Smooth muscle cell (in vitro differentiated cells): ENCODE data around the gene ZNF879. TPM values are rescaled to one million over a fixed set of nuclear protein-coding genes. Genes with fewer than 3 reads are reported as not detected.

ENCODE experiments used
- DNase-seq: peaks from one replicate; lab custom pipeline; 2025; ENCODE audit not compliant: unreplicated experiment; lab: John Stamatoyannopoulos, UW
- H2AFZ ChIP-seq: fragments of 200-600 bp; sonication (generic); 2 replicates; pipeline ENCODE4 v1.6.0; 2016; ENCODE audit warnings: antibody characterized with exemption, low read depth, mild to moderate bottlenecking
- H3F3A ChIP-seq: fragments of 200-600 bp; sonication (generic); 2 replicates; pipeline ENCODE4 v1.6.0; 2017; ENCODE audit warnings: antibody characterized with exemption, low read depth
- H3K27ac ChIP-seq: fragments of 200-600 bp; sonication (generic); 2 replicates; pipeline ENCODE4 v1.5.1; 2016; ENCODE audit warnings: low read depth, mild to moderate bottlenecking
- H3K27me3 ChIP-seq: fragments of 200-600 bp; sonication (generic); 2 replicates; pipeline ENCODE4 v1.6.1; 2016; ENCODE audit warnings: low read depth, mild to moderate bottlenecking
- H3K36me3 ChIP-seq: fragments of 200-600 bp; sonication (generic); 2 replicates; pipeline ENCODE4 v1.5.1; 2016; ENCODE audit warnings: low read depth
- H3K4me1 ChIP-seq: fragments of 200-600 bp; sonication (generic); 2 replicates; pipeline ENCODE4 v1.5.1; 2016; ENCODE audit warnings: low read depth
- H3K4me2 ChIP-seq: fragments of 200-600 bp; sonication (generic); 2 replicates; pipeline ENCODE4 v1.6.0; 2016; ENCODE audit warnings: mild to moderate bottlenecking
- H3K4me3 ChIP-seq: fragments of 200-600 bp; sonication (generic); 2 replicates; pipeline ENCODE4 v1.5.1; 2016; ENCODE audit warnings: mild to moderate bottlenecking
- H3K79me2 ChIP-seq: fragments of 200-600 bp; sonication (generic); 2 replicates; pipeline ENCODE4 v1.6.0; 2016; ENCODE audit warnings: low read depth, mild to moderate bottlenecking
- H3K9ac ChIP-seq: fragments of 200-600 bp; sonication (generic); 2 replicates; pipeline ENCODE4 v1.6.0; 2016; ENCODE audit warnings: low read depth
- H3K9me3 ChIP-seq: fragments of 200-600 bp; sonication (generic); replicated peaks from 2 replicates; pipeline ENCODE4 v1.5.1; 2016; ENCODE audit warnings: low read depth
- H4K20me1 ChIP-seq: fragments of 200-600 bp; sonication (generic); 2 replicates; pipeline ENCODE4 v1.6.0; 2016; ENCODE audit warnings: low read depth
- WGBS: methylation state at CpG from one replicate; pipeline ENCODE4 v1.1.7; 2016; ENCODE audit warnings: low lambda C conversion rate; 5-methylcytosine and 5-hydroxymethylcytosine counted together
- polyA plus RNA-seq: library from polyadenylated mRNA; unstranded; fragments of >200 nt; fragmentation: Nextera tagmentation; extraction: Ambion mirVana; gene quantifications from 2 replicates; pipeline ENCODE4 v1.2.1, GENCODE V29; 2016
- total RNA-seq: library from RNA; depleted of rRNA; stranded (reverse); fragments of >200 nt; gene quantifications from 2 replicates; pipeline ENCODE4 v1.2.3, GENCODE V29; 2014
- TF ChIP-seq, protein P1 (sequence below): fragments of 200-600 bp; sonication (generic); IDR thresholded peaks from 2 replicates; pipeline ENCODE4 v1.5.1; 2017; ENCODE audit warnings: borderline replicate concordance, mild to moderate bottlenecking, antibody characterized with exemption; ENCODE audit not compliant: insufficient read depth, poor library complexity, severe bottlenecking

The ZNF879 gene
- total and polyA plus RNA-seq, 2 experiments from 2014 or later, result 0.58 to 1.1 TPM

DNA sequence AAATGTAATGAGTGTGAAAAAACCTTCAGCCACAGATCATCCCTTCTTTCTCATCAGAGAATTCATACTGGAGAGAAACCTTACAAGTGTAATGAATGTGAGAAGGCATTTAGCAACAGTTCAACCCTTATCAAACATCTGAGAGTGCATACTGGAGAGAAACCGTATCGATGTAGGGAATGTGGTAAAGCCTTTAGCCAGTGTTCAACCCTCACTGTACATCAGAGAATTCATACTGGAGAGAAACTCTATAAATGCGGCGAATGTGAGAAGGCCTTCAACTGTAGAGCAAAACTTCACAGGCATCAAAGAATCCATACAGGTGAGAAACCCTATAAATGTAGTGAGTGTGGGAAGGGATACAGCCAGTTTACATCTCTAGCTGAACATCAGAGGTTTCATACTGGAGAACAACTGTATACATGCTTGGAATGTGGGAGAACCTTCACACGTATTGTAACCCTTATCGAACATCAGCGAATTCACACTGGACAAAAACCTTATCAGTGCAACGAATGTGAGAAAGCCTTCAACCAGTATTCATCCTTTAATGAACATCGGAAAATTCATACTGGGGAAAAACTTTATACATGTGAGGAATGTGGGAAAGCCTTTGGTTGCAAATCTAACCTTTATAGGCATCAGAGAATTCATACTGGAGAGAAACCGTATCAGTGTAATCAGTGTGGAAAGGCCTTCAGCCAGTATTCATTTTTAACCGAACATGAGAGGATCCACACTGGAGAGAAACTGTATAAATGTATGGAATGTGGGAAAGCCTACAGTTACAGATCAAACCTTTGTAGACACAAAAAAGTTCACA lies 55.8 kb downstream of the ZNF879 start:
- Histone ChIP-seq H3K27ac (no peak overlapping the region), H3K4me2 (no peak overlapping the region), H3K9ac (no peak overlapping the region), H3K4me1 (no peaks in the 10 kb centered on the region), H3K9me3 (peaks cover 84% of the 10 kb centered on the region), H3F3A (no peaks in the 10 kb centered on the region), H4K20me1 (no peaks in the 10 kb centered on the region), H3K4me3 (no peak overlapping the region), H3K36me3 (peaks cover 76% of the 10 kb centered on the region), H2AFZ (no peak overlapping the region), H3K79me2 (no peaks in the 10 kb centered on the region), H3K27me3 (no peaks in the 10 kb centered on the region)
- TF ChIP-seq, protein P1, sequence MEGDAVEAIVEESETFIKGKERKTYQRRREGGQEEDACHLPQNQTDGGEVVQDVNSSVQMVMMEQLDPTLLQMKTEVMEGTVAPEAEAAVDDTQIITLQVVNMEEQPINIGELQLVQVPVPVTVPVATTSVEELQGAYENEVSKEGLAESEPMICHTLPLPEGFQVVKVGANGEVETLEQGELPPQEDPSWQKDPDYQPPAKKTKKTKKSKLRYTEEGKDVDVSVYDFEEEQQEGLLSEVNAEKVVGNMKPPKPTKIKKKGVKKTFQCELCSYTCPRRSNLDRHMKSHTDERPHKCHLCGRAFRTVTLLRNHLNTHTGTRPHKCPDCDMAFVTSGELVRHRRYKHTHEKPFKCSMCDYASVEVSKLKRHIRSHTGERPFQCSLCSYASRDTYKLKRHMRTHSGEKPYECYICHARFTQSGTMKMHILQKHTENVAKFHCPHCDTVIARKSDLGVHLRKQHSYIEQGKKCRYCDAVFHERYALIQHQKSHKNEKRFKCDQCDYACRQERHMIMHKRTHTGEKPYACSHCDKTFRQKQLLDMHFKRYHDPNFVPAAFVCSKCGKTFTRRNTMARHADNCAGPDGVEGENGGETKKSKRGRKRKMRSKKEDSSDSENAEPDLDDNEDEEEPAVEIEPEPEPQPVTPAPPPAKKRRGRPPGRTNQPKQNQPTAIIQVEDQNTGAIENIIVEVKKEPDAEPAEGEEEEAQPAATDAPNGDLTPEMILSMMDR, result no peak
- no peak for DNase-seq
- 97% methylated on average over 11 of the region's 11 CpGs for WGBS

GRCh38 chr5:179080724-179081123 lies 57.1 kb downstream of the ZNF879 start:
- TF ChIP-seq, protein P1, result no peak
- 98% methylated on average over 4 of the region's 4 CpGs for WGBS
- Histone ChIP-seq H3K9me3 (peaks cover 78% of the 10 kb centered on the region), H3K4me2 (no peak overlapping the region), H2AFZ (no peak overlapping the region), H3K4me1 (no peaks in the 10 kb centered on the region), H3K27me3 (no peaks in the 10 kb centered on the region), H3K4me3 (no peak overlapping the region), H3K27ac (no peak overlapping the region), H3K79me2 (no peaks in the 10 kb centered on the region), H3K9ac (no peak overlapping the region), H3K36me3 (peaks cover 72% of the 10 kb centered on the region), H3F3A (no peaks in the 10 kb centered on the region), H4K20me1 (no peaks in the 10 kb centered on the region)
- no peak for DNase-seq

Other genes with a start within 250 kb of the ZNF879 start
- 10.9 and 16.0 TPM in 2 replicates for gene ZNF354B, start 163.9 kb upstream of the ZNF879 start, total RNA-seq
- 2.2 and 4.1 TPM in 2 replicates for gene ZNF354B, start 163.9 kb upstream of the ZNF879 start, polyA plus RNA-seq
- 3.2 and 5.8 TPM in 2 replicates for gene ZFP2, start 127.9 kb upstream of the ZNF879 start, total RNA-seq
- 2.2 and 3.2 TPM in 2 replicates for gene ZFP2, start 127.9 kb upstream of the ZNF879 start, polyA plus RNA-seq
- gene ZNF454, start 82.6 kb upstream of the ZNF879 start, total RNA-seq, result 0.76 TPM in 1 of 2 replicates, not detected in the other
- gene ZNF454, start 82.6 kb upstream of the ZNF879 start, polyA plus RNA-seq, result 0.07 and 0.17 TPM in 2 replicates
- not detected in 2 replicates for gene GRM6, start 28.5 kb upstream of the ZNF879 start, total RNA-seq
- gene GRM6, start 28.5 kb upstream of the ZNF879 start, polyA plus RNA-seq, result not detected in 2 replicates
- gene ZNF354C, start 36.6 kb downstream of the ZNF879 start, total RNA-seq, result 11.7 and 14.3 TPM in 2 replicates
- gene ZNF354C, start 36.6 kb downstream of the ZNF879 start, polyA plus RNA-seq, result 1.6 and 4.0 TPM in 2 replicates